Panc1 (cell line): ENCODE measurements around the gene TAF1A. TPM values are rescaled to one million over a fixed set of nuclear protein-coding genes. Genes with fewer than 3 reads are reported as not detected.

Experiments
- ATAC-seq: fragments of 200-7000 bp; cut with Tn5 transposase; 2 replicates; pipeline ENCODE4 v1.9.1; 2020; ENCODE audit warnings: mild to moderate bottlenecking, moderate library complexity
- BruUV-seq: library from RNA; stranded (reverse); fragments of 400-500 nt; replicated peaks from 2 replicates; lab custom pipeline; 2021; lab: Mats Ljungman, UMichigan
- CTCF ChIA-PET: fragments of 300-600 bp; sonication (Branson Sonifier 250); formaldehyde crosslinking; loops from one replicate; lab custom pipeline; 2022; ENCODE audit warnings: antibody characterized with exemption; lab: Charles Lee
- POLR2A ChIA-PET: fragments of 300-600 bp; sonication (Branson Sonifier 250); formaldehyde crosslinking; loops from one replicate; lab custom pipeline; 2022; ENCODE audit warnings: antibody characterized with exemption; lab: Charles Lee
- DNase-seq: peaks from one replicate; pipeline ENCODE4 v3.0.0-alpha.2; 2010; ENCODE audit warnings: low read depth, low spot score
- H3K27ac ChIP-seq: 2 replicates; pipeline ENCODE4 v1.5.1; 2011; ENCODE audit warnings: mild to moderate bottlenecking, low read length, inconsistent platforms
- H3K27me3 ChIP-seq: fragments of 200-500 bp; sonication (Bioruptor generic); 2 replicates; pipeline ENCODE4 v1.6.0; 2014; ENCODE audit warnings: low read length, inconsistent platforms; ENCODE audit not compliant: control insufficient read depth, insufficient read depth
- H3K36me3 ChIP-seq: fragments of 200-500 bp; sonication (Bioruptor generic); 2 replicates; pipeline ENCODE4 v1.5.1; 2014; ENCODE audit warnings: inconsistent platforms, mild to moderate bottlenecking, low read length, moderate library complexity; ENCODE audit not compliant: control insufficient read depth, insufficient read depth
- H3K4me1 ChIP-seq: 2 replicates; pipeline ENCODE4 v1.5.1; 2011; ENCODE audit warnings: inconsistent platforms, mild to moderate bottlenecking, low read length, moderate library complexity; ENCODE audit not compliant: control insufficient read depth, insufficient read depth
- H3K4me3 ChIP-seq, 2 experiments: 2 replicates each; pipeline ENCODE4 v1.5.1; 2011 to 2012; ENCODE audit warnings: low read depth in 2 of 2, low read length in 2 of 2, mild to moderate bottlenecking in 2 of 2, inconsistent platforms in 1 of 2, moderate library complexity in 1 of 2
- H3K9me3 ChIP-seq: fragments of 200-500 bp; sonication (Bioruptor generic); 2 replicates; pipeline ENCODE4 v1.5.1; 2014; ENCODE audit warnings: low read depth, mild to moderate bottlenecking, inconsistent platforms, low read length, moderate library complexity; ENCODE audit not compliant: control insufficient read depth, insufficient read depth
- CTCF ChIP-seq: fragments of 450-650 bp; IDR thresholded peaks from 2 replicates; pipeline ENCODE4 v1.5.1; 2017; ENCODE audit warnings: mild to moderate bottlenecking
- POLR2AphosphoS5 ChIP-seq: IDR thresholded peaks from 2 replicates; pipeline ENCODE4 v1.6.1; 2012; ENCODE audit warnings: mild to moderate bottlenecking, low read depth, low read length, moderate library complexity
- REST ChIP-seq, 2 experiments: IDR thresholded peaks; 2 replicates each; pipeline ENCODE4 v1.6.1; 2011 to 2012; ENCODE audit warnings: low read depth in 2 of 2, control low read depth in 1 of 2, low read length in 1 of 2, mild to moderate bottlenecking in 1 of 2, moderate library complexity in 1 of 2; ENCODE audit not compliant: insufficient read depth in 1 of 2
- SIN3A ChIP-seq: IDR thresholded peaks from 2 replicates; pipeline ENCODE4 v1.6.1; 2012; ENCODE audit warnings: low read depth, mild to moderate bottlenecking, low read length, moderate library complexity, borderline replicate concordance; ENCODE audit not compliant: insufficient read depth
- TCF7L2 ChIP-seq: IDR thresholded peaks from 2 replicates; pipeline ENCODE4 v1.6.1; 2011; ENCODE audit warnings: mild to moderate bottlenecking, low read depth, low read length, inconsistent platforms
- in situ Hi-C: cut with HindIII; loops from 2 replicates; pipeline ENCODE4 v1.10.0; 2016; ENCODE audit warnings: low sequenced_read_pairs, low pct_unique_long_range_greater_than_20kb
- intact Hi-C: fragments of 100-400 bp; cut with micrococcal nuclease; formaldehyde crosslinking; loops from one replicate; pipeline ENCODE4 v1.10.0; 2022; ENCODE audit not compliant: unreplicated experiment
- total RNA-seq: library from RNA; stranded (reverse); gene quantifications from one replicate; pipeline ENCODE4 v1.2.1, GENCODE V29; 2021; ENCODE audit not compliant: unreplicated experiment

TAF1A gene
- total RNA-seq, 1 experiment from 2014 or later: 11.6 TPM

- intact Hi-C loops: no loop called here
- Histone ChIP-seq H3K4me3 (no peak overlapping the region), H3K27me3 (no peaks in the 10 kb centered on the region), H3K36me3 (peaks cover 25% of the 10 kb centered on the region), H3K4me1 (no peaks in the 10 kb centered on the region), H3K27ac (no peak overlapping the region), H3K9me3 (no peaks in the 10 kb centered on the region)
- TF ChIP-seq TCF7L2: no peak
- TF ChIP-seq POLR2AphosphoS5: no peak
- TF ChIP-seq CTCF: no peak
- TF ChIP-seq SIN3A: no peak
- no peak for TF ChIP-seq REST (IDR thresholded peaks at IDR 0.05; ENCODE audit: insufficient read depth in 1 of 2, low read depth in 2 of 2, low read length in 1 of 2)
- in situ Hi-C loops: no loop called here
- CTCF ChIA-PET: no interaction called here
- no peak for ATAC-seq
- POLR2A ChIA-PET: no interaction called here
- no TSS peak for BruUV-seq
- DNase-seq: no peak
Observed at GRCh38 chr1:222557574-222557973, 32.2 kb downstream of the TAF1A start.

GRCh38 chr1:222557148-222557547 is 32.6 kb downstream of the TAF1A start:
- H3K36me3 ChIP-seq: peaks cover 24% of the 10 kb centered on the region

More at GRCh38 chr1:222557148-222557547, 32.6 kb downstream of the TAF1A start:
- intact Hi-C loops (no loop called here), in situ Hi-C loops (no loop called here)
- TF ChIP-seq TCF7L2 (no peak), CTCF (no peak), SIN3A (no peak), POLR2AphosphoS5 (no peak), REST (IDR thresholded peaks at IDR 0.05; ENCODE audit: insufficient read depth in 1 of 2, low read depth in 2 of 2, low read length in 1 of 2) (no peak)
- Histone ChIP-seq H3K27me3 (no peaks in the 10 kb centered on the region), H3K4me3 (no peak overlapping the region), H3K9me3 (no peaks in the 10 kb centered on the region), H3K27ac (no peak overlapping the region), H3K4me1 (no peaks in the 10 kb centered on the region)
- no peak for DNase-seq
- POLR2A ChIA-PET: no interaction called here
- no TSS peak for BruUV-seq
- ATAC-seq: no peak
- CTCF ChIA-PET: no interaction called here
